ENCODE results near the gene ANKRD39.
A peak's percentile ranks its signal among the peaks of the same experiment; 100 is the strongest.

ANKRD39 gene, protein sequence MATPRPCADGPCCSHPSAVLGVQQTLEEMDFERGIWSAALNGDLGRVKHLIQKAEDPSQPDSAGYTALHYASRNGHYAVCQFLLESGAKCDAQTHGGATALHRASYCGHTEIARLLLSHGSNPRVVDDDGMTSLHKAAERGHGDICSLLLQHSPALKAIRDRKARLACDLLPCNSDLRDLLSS

DNA sequence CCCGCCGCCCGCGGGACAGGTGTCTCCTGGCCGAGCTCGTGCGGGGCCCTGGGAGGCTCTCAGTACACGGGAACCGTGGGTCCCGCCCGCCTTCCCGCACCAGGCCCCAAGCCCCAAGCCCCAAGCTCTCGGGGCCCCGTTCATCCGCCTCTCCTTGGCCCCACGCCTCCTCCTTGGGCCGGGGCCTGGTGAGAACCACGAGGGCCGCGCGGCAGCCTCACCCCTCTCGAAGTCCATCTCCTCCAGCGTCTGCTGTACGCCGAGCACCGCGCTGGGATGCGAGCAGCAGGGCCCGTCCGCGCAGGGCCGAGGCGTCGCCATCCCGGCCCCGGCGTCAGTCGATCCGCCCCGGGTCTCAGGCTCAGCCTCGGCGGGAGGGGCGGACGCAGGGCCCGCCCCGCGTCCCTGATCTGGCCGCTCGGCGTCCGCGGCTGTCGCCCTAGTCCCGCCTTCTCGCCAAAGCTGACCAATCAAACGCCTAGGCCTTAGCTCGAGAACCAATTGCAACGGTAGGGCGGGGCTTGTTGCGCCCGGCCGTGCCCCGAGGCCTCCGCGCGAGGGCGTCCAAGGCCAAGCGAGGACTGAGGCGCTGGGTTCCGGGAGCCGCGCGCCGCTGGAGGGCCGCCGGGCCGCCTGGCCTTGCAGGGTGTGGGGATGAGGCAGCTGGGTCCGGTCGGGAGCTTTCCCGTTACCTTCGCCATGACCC lies at the start of gene ANKRD39:
ANKRD39 (minus strand) TSS at position 350 of the 706 bp plus-strand sequence; CDS start at position 321, 29 bp downstream.
- H3K36me3 Mint-ChIP-seq: peaks cover 3% of the 10 kb centered on the region
- no peaks in the 10 kb centered on the region for H3K27me3 Mint-ChIP-seq
- H3K9me3 Mint-ChIP-seq (ENCODE audit: low read depth): no peaks in the 10 kb centered on the region
- peak within 1 kb of the TSS; percentile 75 for H3K27ac Mint-ChIP-seq
- peak within 1 kb of the TSS; percentile 87 for H3K4me3 Mint-ChIP-seq
- H3K4me1 Mint-ChIP-seq (ENCODE audit: low read depth): peaks cover 41% of the 10 kb centered on the region

GRCh38 chr2:96906729-96907114 lies 48.9 kb upstream of the ANKRD39 start:
- Mint-ChIP-seq H3K4me1 (ENCODE audit: low read depth) (peaks cover 16% of the 10 kb centered on the region), H3K9me3 (ENCODE audit: low read depth) (no peaks in the 10 kb centered on the region), H3K27ac (no peak overlapping the region), H3K4me3 (no peak overlapping the region), H3K27me3 (no peaks in the 10 kb centered on the region), H3K36me3 (no peaks in the 10 kb centered on the region)

GRCh38 chr2:96903815-96904214 lies 46.0 kb upstream of the ANKRD39 start:
- H3K27me3 Mint-ChIP-seq: no peaks in the 10 kb centered on the region
- H3K4me1 Mint-ChIP-seq (ENCODE audit: low read depth): peaks cover 6% of the 10 kb centered on the region
- no peak overlapping the region for H3K27ac Mint-ChIP-seq
- no peaks in the 10 kb centered on the region for H3K9me3 Mint-ChIP-seq (ENCODE audit: low read depth)
- no peaks in the 10 kb centered on the region for H3K36me3 Mint-ChIP-seq
- H3K4me3 Mint-ChIP-seq: no peak overlapping the region

- Mint-ChIP-seq H3K4me1 (ENCODE audit: low read depth) (peaks cover 9% of the 10 kb centered on the region), H3K27ac (no peak overlapping the region), H3K27me3 (no peaks in the 10 kb centered on the region), H3K36me3 (no peaks in the 10 kb centered on the region), H3K9me3 (ENCODE audit: low read depth) (no peaks in the 10 kb centered on the region), H3K4me3 (no peak overlapping the region)
Measured at GRCh38 chr2:96903318-96903717, 45.5 kb upstream of the ANKRD39 start.

DNA sequence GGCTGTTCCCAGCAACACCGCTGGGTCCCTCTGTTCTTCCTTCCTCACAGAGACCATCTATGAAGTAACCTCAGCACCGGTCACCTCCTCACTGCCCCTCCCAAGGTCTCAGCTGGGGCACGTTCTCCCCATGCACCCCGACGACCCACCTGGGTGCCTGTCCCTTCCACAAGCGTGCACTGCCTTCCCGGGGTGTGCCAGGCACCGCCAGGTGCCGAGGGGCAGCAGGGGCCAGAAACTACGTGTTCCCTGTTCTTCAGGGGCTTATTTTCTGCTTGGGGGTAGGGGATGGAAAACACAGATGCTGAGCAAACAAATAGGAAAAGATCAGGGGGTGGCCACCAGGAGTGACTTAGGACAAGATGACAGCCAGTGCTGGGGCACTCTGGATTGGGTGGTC lies 42.4 kb upstream of the ANKRD39 start:
- Mint-ChIP-seq H3K9me3 (ENCODE audit: low read depth) (no peaks in the 10 kb centered on the region), H3K27ac (no peak overlapping the region), H3K4me1 (ENCODE audit: low read depth) (peaks cover 34% of the 10 kb centered on the region), H3K36me3 (no peaks in the 10 kb centered on the region), H3K4me3 (no peak overlapping the region), H3K27me3 (no peaks in the 10 kb centered on the region)

- H3K36me3 Mint-ChIP-seq: no peaks in the 10 kb centered on the region
- no peak overlapping the region for H3K27ac Mint-ChIP-seq
- no peak overlapping the region for H3K4me3 Mint-ChIP-seq
- no peaks in the 10 kb centered on the region for H3K9me3 Mint-ChIP-seq (ENCODE audit: low read depth)
- H3K27me3 Mint-ChIP-seq: no peaks in the 10 kb centered on the region
- peaks cover 38% of the 10 kb centered on the region for H3K4me1 Mint-ChIP-seq (ENCODE audit: low read depth)
Measured at GRCh38 chr2:96899413-96899741, 41.6 kb upstream of the ANKRD39 start.

GRCh38 chr2:96898641-96899412 lies 41.0 kb upstream of the ANKRD39 start:
- peaks cover 34% of the 10 kb centered on the region for H3K4me1 Mint-ChIP-seq (ENCODE audit: low read depth)
- no peaks in the 10 kb centered on the region for H3K36me3 Mint-ChIP-seq
- H3K9me3 Mint-ChIP-seq (ENCODE audit: low read depth): no peaks in the 10 kb centered on the region
- H3K27ac Mint-ChIP-seq: no peak overlapping the region
- H3K4me3 Mint-ChIP-seq: no peak overlapping the region
- no peaks in the 10 kb centered on the region for H3K27me3 Mint-ChIP-seq

- H3K27me3 Mint-ChIP-seq: no peaks in the 10 kb centered on the region
- H3K4me3 Mint-ChIP-seq: no peak overlapping the region
- peaks cover 35% of the 10 kb centered on the region for H3K4me1 Mint-ChIP-seq (ENCODE audit: low read depth)
- H3K27ac Mint-ChIP-seq: no peak overlapping the region
- no peaks in the 10 kb centered on the region for H3K9me3 Mint-ChIP-seq (ENCODE audit: low read depth)
- no peaks in the 10 kb centered on the region for H3K36me3 Mint-ChIP-seq
Measured at GRCh38 chr2:96898135-96898505, 40.3 kb upstream of the ANKRD39 start.

DNA sequence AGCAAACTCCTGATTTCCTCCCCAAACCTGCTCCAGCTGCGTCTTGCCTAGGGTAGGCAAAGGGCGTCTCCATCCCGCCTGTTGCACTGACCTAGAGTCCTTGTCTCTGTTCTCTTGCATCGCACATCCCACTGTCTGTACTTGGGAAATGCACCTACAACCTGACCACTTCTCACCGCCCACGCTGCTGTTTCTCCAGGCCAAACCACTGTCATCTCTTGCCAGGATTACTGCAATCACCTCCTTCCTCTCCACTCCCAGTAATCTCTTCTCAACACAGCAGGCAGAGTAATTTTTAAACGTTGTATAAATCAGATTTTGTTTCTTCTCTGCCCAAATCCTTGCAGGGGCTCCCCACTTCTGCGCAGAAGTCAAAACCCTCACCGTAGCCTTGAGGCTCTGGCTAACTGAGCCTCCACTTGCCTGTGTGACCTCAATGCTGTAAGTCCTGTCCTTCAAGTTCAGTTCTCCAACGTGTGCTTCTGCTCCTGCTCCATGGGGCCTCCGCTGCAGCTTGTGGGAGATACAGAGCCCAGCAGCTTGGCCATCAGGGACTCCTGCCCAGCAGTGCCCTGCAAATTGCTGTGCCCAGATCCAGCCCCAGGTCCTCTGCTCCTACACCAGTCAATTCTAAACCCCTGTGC lies 39.8 kb upstream of the ANKRD39 start:
- H3K27me3 Mint-ChIP-seq: no peaks in the 10 kb centered on the region
- H3K27ac Mint-ChIP-seq: no peak overlapping the region
- no peaks in the 10 kb centered on the region for H3K9me3 Mint-ChIP-seq (ENCODE audit: low read depth)
- no peaks in the 10 kb centered on the region for H3K36me3 Mint-ChIP-seq
- H3K4me3 Mint-ChIP-seq: no peak overlapping the region
- peaks cover 40% of the 10 kb centered on the region for H3K4me1 Mint-ChIP-seq (ENCODE audit: low read depth)

DNA sequence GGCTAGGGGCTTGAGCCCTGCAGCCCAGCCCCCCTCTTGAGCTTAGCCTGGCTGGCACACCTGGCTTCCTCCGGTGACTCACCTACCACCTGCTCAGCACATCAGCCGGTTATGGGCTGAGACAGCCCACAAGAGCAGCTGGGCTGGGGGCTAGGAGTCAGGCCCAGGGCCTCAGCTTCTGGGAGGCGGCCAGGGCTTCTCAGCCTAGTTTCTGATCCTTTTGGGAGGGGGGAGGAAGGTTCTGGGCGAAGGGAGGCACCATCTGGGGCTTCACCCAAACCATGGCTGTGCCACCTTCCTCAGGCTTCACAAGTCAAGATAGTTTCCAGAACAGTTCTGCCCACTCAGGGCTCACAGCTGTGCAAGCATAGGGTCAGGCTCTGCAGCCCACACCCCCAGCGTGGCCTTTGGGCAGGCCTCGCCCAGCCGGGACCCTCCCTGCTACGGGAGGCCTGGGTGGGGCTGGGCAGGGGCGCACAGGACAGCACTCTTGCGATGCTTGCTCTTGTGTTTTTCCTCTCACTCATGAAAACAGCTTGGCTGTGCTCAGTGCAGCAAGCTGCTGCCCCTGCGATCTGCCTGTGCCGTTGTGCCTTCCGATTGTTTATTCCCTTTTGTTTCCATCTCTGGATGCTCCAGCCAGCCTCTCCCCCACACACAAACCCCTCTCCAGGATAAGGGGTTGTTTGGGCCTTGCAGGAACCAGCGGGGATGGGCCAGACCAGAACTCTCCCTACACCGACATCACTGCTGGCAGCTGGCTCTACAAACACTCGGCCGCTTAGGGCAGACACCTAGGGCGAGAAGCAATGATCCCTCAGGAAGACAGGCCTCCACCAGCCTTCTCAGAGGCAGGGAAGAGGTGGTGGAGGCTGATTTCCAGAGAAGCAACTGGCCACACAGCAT lies 38.2 kb upstream of the ANKRD39 start:
- Mint-ChIP-seq H3K36me3 (no peaks in the 10 kb centered on the region), H3K4me3 (no peak overlapping the region), H3K4me1 (ENCODE audit: low read depth) (peaks cover 56% of the 10 kb centered on the region), H3K9me3 (ENCODE audit: low read depth) (no peaks in the 10 kb centered on the region), H3K27ac (peak overlapping the region; percentile 76), H3K27me3 (no peaks in the 10 kb centered on the region)

GRCh38 chr2:96895032-96895745 lies 37.4 kb upstream of the ANKRD39 start:
- Mint-ChIP-seq H3K4me1 (ENCODE audit: low read depth) (peaks cover 61% of the 10 kb centered on the region), H3K27me3 (no peaks in the 10 kb centered on the region), H3K36me3 (no peaks in the 10 kb centered on the region), H3K27ac (no peak overlapping the region), H3K4me3 (no peak overlapping the region), H3K9me3 (ENCODE audit: low read depth) (no peaks in the 10 kb centered on the region)

DNA sequence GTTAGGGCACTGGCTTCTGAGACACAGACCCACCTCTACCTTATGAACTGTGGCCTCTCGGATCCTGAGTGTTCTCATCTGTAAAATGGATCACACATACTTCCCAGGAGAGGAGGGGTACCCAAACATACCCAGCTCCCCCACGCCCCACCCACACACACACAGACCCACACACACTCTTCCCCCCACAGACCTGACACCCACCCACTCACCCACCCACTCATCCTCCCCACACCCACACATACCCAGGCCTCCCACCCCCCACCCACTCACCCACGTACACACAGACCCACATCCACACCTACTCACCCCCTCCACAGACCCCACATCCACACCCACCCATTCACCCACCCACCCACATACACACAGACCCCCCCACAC lies 36.3 kb upstream of the ANKRD39 start:
- H3K36me3 Mint-ChIP-seq: no peaks in the 10 kb centered on the region
- H3K4me1 Mint-ChIP-seq (ENCODE audit: low read depth): peaks cover 61% of the 10 kb centered on the region
- H3K4me3 Mint-ChIP-seq: no peak overlapping the region
- no peak overlapping the region for H3K27ac Mint-ChIP-seq
- no peaks in the 10 kb centered on the region for H3K27me3 Mint-ChIP-seq
- H3K9me3 Mint-ChIP-seq (ENCODE audit: low read depth): no peaks in the 10 kb centered on the region

- Mint-ChIP-seq H3K27me3 (no peaks in the 10 kb centered on the region), H3K36me3 (no peaks in the 10 kb centered on the region), H3K4me3 (no peak overlapping the region), H3K4me1 (ENCODE audit: low read depth) (peaks cover 58% of the 10 kb centered on the region), H3K9me3 (ENCODE audit: low read depth) (no peaks in the 10 kb centered on the region), H3K27ac (no peak overlapping the region)
Measured at GRCh38 chr2:96893289-96894150, 35.7 kb upstream of the ANKRD39 start.

All from activated naive CD8-positive, alpha-beta T cell (primary cell).